Eye (tissue), 1 donor: ENCODE results near the gene HSPE1.
"Not testable (repeated sequence)": the region's sequence is repeated elsewhere in the genome, so short reads cannot be mapped to it uniquely, and the experiment has no call there.

ENCODE experiments used
- DNase-seq: peaks from one replicate; pipeline ENCODE4 v3.0.0-alpha.2; 2015

Gene HSPE1

DNA sequence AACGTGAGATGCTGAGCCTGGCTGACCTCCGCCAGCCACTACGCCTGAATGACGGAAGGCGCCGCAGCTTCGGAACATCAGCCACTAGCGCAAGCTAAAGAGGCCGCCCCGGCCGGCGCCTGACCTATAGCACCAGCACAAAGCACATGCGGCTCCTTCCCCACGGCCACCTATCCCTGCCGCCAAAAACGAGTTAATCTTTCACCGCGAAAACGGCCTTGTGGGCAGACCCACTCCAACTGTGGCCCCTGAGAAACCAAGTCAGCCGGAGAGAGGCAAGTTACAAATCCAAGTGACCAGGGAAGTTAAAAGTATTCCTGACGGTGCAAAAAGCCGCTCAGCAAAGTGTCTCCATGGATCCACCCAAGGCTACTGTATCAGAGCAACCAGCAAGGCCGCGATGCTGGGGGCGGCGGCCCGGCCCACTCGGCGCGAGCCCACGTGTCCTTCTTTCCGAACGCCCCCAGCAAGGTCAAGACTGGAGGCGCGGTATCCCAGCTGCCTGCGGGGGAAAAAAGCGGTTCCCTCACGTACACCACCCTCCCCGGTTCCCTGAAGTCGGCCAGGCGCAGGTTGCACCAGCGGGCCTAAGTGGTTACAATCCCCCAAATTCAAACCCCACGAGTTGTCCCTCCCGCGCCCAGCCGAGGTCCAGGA is 1.1 kb upstream of the HSPE1 start:
- peak; percentile 81 for DNase-seq

GRCh38 chr2:197500503-197501131 is 438 bp downstream of the HSPE1 start:
- peak; percentile 65 for DNase-seq

DNA sequence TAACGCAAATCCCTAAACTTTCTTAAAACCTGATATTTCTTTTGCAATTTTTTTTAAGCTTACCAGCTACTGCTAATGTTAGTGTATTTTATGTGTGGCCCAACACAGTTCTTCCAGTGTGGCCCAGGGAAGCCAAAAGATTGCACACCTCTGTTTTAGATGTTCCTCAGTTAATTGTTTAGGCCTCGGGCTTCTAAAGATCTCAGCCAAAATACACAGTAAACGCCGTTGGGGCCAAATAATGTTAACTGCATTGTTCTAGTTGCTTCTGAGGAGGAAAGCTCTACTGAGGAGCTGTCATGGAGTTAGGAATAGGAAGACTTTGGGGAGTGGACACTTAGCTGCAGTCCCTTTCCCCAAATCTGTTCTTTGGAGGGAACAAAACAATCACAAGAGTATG is 2.0 kb downstream of the HSPE1 start:
- DNase-seq: no peak

GRCh38 chr2:197502685-197503084 is 2.5 kb downstream of the HSPE1 start:
- no peak for DNase-seq

DNA sequence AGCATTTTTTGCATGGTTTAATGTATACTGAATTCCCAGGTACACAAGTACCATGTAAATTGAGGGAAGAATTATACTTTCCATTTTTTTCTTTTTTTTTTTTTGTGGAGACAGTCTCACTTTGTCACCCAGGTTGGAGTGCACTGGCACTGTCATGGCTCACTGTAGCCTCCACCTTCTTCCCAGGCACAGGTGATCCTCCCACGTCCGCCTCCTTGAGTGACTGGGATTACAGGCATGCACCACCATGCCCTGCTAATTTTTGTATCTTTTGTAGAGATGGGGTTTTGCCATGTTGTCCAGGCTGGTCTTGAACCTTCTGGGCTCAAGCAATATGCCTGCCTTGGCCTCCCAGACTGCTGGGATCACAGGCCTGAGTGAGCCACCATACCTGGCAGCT is 3.8 kb downstream of the HSPE1 start:
- DNase-seq: no peak

- DNase-seq: no peak
Measured at GRCh38 chr2:197504512-197504911, 4.3 kb downstream of the HSPE1 start.

- no peak for DNase-seq
Measured at GRCh38 chr2:197506658-197507057, 6.5 kb downstream of the HSPE1 start.

GRCh38 chr2:197513915-197514314 is 13.7 kb downstream of the HSPE1 start:
- no peak for DNase-seq

GRCh38 chr2:197514754-197515153 is 14.6 kb downstream of the HSPE1 start:
- DNase-seq: no peak

DNA sequence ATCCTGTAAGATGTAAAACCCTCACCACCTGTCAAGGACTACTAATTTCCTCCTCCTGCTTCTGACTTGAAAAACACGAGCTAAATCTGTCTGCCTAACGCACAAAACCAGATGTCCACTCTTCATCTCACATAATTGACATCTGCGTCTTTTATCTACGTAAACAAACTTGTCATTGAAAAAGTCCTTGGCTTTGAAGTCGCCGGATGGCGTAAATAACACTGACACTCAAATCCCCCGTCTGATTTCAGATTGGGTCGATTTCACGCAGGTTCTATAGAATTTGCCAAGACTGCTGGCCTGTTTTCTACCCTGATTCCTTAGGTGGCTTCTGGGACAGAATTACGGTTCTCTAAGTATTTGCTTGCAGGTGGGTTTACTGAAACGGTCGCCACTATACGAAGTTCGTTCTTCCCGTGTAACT is 15.1 kb downstream of the HSPE1 start:
- no peak for DNase-seq

- DNase-seq: peak; percentile 99
Measured at GRCh38 chr2:197515739-197516392, 15.7 kb downstream of the HSPE1 start, which contains the start of gene MOB4. TSS of gene MOB4 (plus strand) at chr2:197516066. CDS start at chr2:197516087, 21 bp downstream.

- peak; percentile 63 for DNase-seq
Measured at GRCh38 chr2:197516393-197516761, 16.2 kb downstream of the HSPE1 start.

- no peak for DNase-seq
Measured at GRCh38 chr2:197517150-197517549, 17.0 kb downstream of the HSPE1 start.

GRCh38 chr2:197538412-197538811 is 38.2 kb downstream of the HSPE1 start:
- no peak for DNase-seq

DNA sequence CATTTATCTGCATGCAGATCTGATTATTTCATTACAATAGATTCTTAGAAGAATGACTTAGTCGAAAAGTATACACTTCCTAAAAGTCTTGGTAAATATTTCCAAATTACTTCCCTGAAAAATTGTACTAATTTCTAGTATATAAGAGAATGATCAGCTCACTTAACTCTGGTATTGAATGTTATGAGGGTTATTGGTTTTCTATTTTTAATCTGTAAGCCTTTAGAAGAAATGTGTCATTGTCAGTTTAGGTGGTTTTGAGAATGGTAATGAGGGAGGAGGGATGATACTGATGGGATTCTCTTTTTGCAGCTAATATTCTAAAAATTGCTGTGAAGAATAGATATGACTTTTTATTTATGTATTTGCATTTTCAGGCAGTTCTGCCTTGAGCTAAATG is 39.6 kb downstream of the HSPE1 start:
- DNase-seq: no peak

DNA sequence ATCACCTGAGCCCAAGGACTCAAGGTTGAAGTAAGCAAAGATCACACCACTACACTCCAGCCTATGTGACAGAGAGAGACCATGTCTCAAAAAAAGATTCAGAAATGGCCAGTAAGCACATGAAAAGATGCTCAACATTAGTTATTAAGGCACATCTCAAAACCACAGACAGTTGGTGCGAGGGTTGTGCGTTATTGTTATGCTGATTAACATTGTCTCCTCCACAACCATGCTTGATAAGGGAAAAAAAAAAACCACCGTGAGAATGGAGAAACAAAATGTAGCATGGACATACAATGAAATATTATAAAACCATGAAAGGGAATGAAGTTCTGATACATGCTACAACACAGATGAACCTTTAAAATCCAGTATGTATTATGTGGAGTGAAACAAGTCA is 43.0 kb downstream of the HSPE1 start:
- DNase-seq: no peak

DNA sequence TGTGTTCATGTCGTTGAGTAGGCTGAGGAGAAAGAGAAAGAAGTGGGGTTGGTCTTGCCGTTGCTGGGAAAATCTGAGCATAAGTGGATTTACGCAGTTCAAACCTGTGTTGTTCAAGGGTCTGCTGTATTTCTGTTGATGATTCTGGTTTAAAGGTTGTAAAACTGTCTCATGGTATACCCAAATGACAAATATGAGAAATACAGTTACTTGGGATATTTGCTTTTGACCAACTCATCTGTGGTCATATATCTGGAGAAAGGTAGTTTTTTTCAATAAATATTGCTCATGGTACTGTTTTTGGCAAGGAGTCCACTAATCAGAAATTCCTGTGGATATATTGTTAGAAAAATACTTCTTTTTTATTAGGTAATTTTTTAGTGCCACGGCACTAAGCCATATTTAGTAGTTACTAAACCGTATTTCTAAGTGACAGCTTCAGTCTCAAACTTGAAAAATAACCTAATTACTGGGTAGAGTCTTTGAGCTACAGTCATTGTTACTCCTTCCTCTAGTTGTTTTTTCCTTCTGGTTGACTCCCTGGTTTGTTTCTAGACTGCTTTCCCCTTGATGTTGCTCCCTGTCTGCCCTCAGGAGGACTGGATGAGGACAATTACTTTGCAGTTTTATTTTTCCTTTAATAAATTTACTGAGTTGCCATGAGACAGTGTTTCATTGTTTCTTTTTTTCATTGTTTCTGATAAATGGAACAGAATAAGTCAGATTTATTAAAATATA is 47.2 kb downstream of the HSPE1 start:
- DNase-seq: no peak

DNA sequence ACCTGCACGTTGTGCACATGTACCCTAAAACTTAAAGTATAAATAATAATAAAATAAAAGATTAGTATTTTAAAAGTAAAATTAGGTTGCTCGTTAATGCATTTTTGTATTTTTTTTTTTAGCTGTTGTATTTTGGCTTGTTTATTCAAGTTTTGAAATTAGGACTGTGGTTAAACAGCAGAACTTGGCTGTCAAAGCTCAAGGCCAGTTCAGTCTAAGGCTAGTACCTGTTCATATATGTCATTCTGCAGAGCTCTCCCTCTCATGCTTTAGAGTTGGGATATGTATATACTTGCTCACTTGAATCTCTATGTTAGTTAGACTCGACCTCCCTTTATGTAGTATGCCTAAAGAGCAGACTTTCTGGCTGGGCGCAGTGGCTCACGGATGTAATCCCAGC is 48.4 kb downstream of the HSPE1 start:
- DNase-seq: no peak

- DNase-seq: not testable (repeated sequence)
Measured at GRCh38 chr2:197551260-197551659, 51.1 kb downstream of the HSPE1 start.
